Endothelial cell of umbilical vein (primary cell): ENCODE results near the gene LHFPL6. TPM values are rescaled to one million over a fixed set of nuclear protein-coding genes. Genes with fewer than 3 reads are reported as not detected.

Source experiments
- BruUV-seq: library from RNA; stranded (reverse); fragments of 400-500 nt; replicated peaks from 2 replicates; lab custom pipeline; 2021; lab: Mats Ljungman, UMichigan
- CTCF ChIA-PET: fragments of 300-600, 350-600 bp; sonication (Branson Sonifier 250); formaldehyde crosslinking; loops from one replicate; lab custom pipeline; 2021; ENCODE audit warnings: antibody characterized with exemption, inconsistent platforms; lab: Charles Lee
- POLR2A ChIA-PET: fragments of 300-600, 350-600 bp; sonication (Branson Sonifier 250); formaldehyde crosslinking; loops from one replicate; lab custom pipeline; 2021; ENCODE audit warnings: antibody characterized with exemption, inconsistent platforms; lab: Charles Lee
- DNase-seq: peaks from one replicate; pipeline ENCODE4 v3.0.0-alpha.2; 2011; ENCODE audit warnings: low read depth, low spot score
- FAIRE-seq: peaks from 2 replicates; lab custom pipeline; 2011; peaks lifted over from hg19 to GRCh38; lab: Jason Lieb, UNC
- H2AFZ ChIP-seq: 2 replicates; pipeline ENCODE4 v1.6.0; 2012; ENCODE audit warnings: low read depth, low read length, control low read depth, inconsistent platforms
- H3K27ac ChIP-seq: 2 replicates; pipeline ENCODE4 v1.5.1; 2011; ENCODE audit warnings: low read depth, mild to moderate bottlenecking, control low read depth, low read length, moderate library complexity; ENCODE audit not compliant: insufficient read depth
- H3K27me3 ChIP-seq, 2 experiments: 2 replicates each; pipeline versions ENCODE4 v1.6.0 to v1.6.1; 2011; ENCODE audit warnings: low read length in 2 of 2, mixed read lengths in 1 of 2; ENCODE audit not compliant: control insufficient read depth in 2 of 2, insufficient read depth in 2 of 2
- H3K36me3 ChIP-seq, 2 experiments: 2 replicates in 1 of 2; 3 replicates in 1 of 2; pipeline ENCODE4 v1.5.1; 2011; ENCODE audit warnings: low read length in 2 of 2, mild to moderate bottlenecking in 1 of 2, moderate library complexity in 1 of 2; ENCODE audit not compliant: control insufficient read depth in 2 of 2, insufficient read depth in 2 of 2; ENCODE audit errors: extremely low read depth in 1 of 2
- H3K4me1 ChIP-seq: 3 replicates; pipeline ENCODE4 v1.5.1; 2011; ENCODE audit warnings: mild to moderate bottlenecking, low read length; ENCODE audit not compliant: control insufficient read depth, insufficient read depth; ENCODE audit errors: extremely low read depth
- H3K4me2 ChIP-seq: 2 replicates; pipeline ENCODE4 v1.6.1; 2011; ENCODE audit warnings: low read length, control low read depth, mixed read lengths; ENCODE audit not compliant: insufficient read depth
- H3K4me3 ChIP-seq, 3 experiments: fragments of 200-600 bp in 1 of 3; sonication (generic), shearing (Covaris generic) in 1 of 3; replicated peaks in 1 of 3; 2 replicates each; pipeline ENCODE4 v1.5.1; 2011 to 2016; ENCODE audit warnings: control low read depth in 3 of 3, low read length in 3 of 3, mild to moderate bottlenecking in 2 of 3, inconsistent platforms in 1 of 3, low read depth in 1 of 3, moderate library complexity in 1 of 3; ENCODE audit not compliant: insufficient read depth in 1 of 3
- H3K79me2 ChIP-seq: 2 replicates; pipeline ENCODE4 v1.6.0; 2012; ENCODE audit warnings: low read length, inconsistent platforms; ENCODE audit not compliant: control insufficient read depth, insufficient read depth
- H3K9ac ChIP-seq: replicated peaks from 2 replicates; pipeline ENCODE3; 2011; ENCODE audit warnings: low read length, control low read depth; ENCODE audit not compliant: insufficient read depth; ENCODE audit errors: extremely low read depth
- H3K9me1 ChIP-seq: replicated peaks from 3 replicates; pipeline ENCODE4 v1.6.0; 2011; ENCODE audit warnings: mild to moderate bottlenecking, low read length; ENCODE audit not compliant: control insufficient read depth, insufficient read depth; ENCODE audit errors: extremely low read depth
- H3K9me3 ChIP-seq: replicated peaks from 2 replicates; pipeline ENCODE4 v1.5.1; 2012; ENCODE audit warnings: low read length, inconsistent platforms; ENCODE audit not compliant: control insufficient read depth, insufficient read depth
- H4K20me1 ChIP-seq: replicated peaks from 2 replicates; pipeline ENCODE3; 2011; ENCODE audit warnings: mild to moderate bottlenecking, low read length; ENCODE audit not compliant: control insufficient read depth, insufficient read depth; ENCODE audit errors: extremely low read depth
- EZH2 ChIP-seq: IDR thresholded peaks from 2 replicates; pipeline ENCODE4 v1.6.1; 2012; ENCODE audit warnings: borderline replicate concordance, low read depth, mild to moderate bottlenecking, moderate library complexity, low read length, inconsistent platforms; ENCODE audit not compliant: severe bottlenecking
- FOS ChIP-seq: IDR thresholded peaks from 2 replicates; pipeline ENCODE4 v1.6.1; 2011; ENCODE audit warnings: mild to moderate bottlenecking, low read length, moderate library complexity, borderline replicate concordance; ENCODE audit not compliant: insufficient read depth
- GATA2 ChIP-seq: IDR thresholded peaks from 2 replicates; pipeline ENCODE4 v1.7.0; 2011; ENCODE audit warnings: low read depth, mild to moderate bottlenecking, moderate library complexity, mixed read lengths, low read length; ENCODE audit not compliant: insufficient read length, insufficient read depth
- MYC ChIP-seq: IDR thresholded peaks from one replicate; pipeline ENCODE4 v1.6.1; 2011; ENCODE audit warnings: mild to moderate bottlenecking, low read depth, low read length
- POLR2A ChIP-seq: IDR thresholded peaks from 2 replicates; pipeline ENCODE4 v1.6.1; 2012; ENCODE audit warnings: low read depth, mild to moderate bottlenecking, control low read depth, low read length
- dilution Hi-C: fragments of 300-500 bp; cut with MboI; formaldehyde crosslinking; loops from one replicate; pipeline ENCODE4 v1.15.0; 2019; ENCODE audit warnings: low sequenced_read_pairs; ENCODE audit not compliant: extremely low pct_ligation_motif_present
- intact Hi-C: fragments of 100-400 bp; cut with micrococcal nuclease; formaldehyde crosslinking; loops from one replicate; pipeline ENCODE4 v1.10.0; 2022
- polyA plus RNA-seq, 4 experiments: library from polyadenylated mRNA; depleted of rRNA in 3 of 4; stranded (reverse) in 3 of 4; unstranded in 1 of 4; fragments of >200 nt; gene quantifications; 2 replicates each; pipeline versions ENCODE4 v1.2.1 to v1.2.3, GENCODE V29; 2011 to 2012; ENCODE audit warnings: missing spikeins in 1 of 4
- total RNA-seq: library from RNA; stranded (reverse); gene quantifications from 2 replicates; pipeline ENCODE4 v1.2.3, GENCODE V29; 2021
- TF ChIP-seq, protein P1 (sequence below), 2 donors: IDR thresholded peaks; 1 replicate in 1 of 2; 2 replicates in 1 of 2; pipeline ENCODE4 v1.5.1; 2011; ENCODE audit warnings: low read length in 2 of 2, mild to moderate bottlenecking in 2 of 2, moderate library complexity in 2 of 2, control low read depth in 1 of 2, inconsistent platforms in 1 of 2, low read depth in 1 of 2; ENCODE audit not compliant: insufficient read depth in 1 of 2; ENCODE audit errors: extremely low read depth in 1 of 2

LHFPL6 gene
- total and polyA plus RNA-seq, 2 donors (not counting 3 experiments of a cell fraction or from before 2014, with no cell fraction given): 17.5 to 19.4 TPM

DNA sequence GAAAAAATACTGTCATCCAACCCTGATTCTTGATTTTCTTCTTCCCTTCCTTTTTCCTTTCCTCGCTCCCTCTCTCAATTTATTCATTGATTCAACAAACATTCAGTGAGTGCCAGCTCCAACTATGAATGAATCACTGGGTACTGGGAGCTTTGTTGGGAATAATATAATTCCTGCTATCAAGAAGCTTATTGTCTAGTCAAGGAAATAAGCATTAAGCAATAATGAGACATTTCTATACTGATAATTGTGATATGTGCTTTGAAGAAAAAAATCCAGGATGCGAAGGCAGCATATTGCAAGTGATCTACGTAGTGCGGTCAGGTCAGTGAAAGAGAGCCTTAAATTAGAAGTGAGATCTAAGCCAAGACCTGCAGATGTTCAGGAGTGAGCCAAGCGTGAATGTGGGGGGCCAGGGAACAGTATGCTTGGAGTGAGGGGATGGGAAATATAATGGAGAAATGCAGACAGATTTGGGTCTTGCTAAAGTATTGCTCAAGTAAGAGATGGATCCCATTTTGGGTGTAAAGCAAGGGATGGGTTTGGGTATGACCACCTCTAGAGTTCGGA is 253.5 kb downstream of the LHFPL6 start:
- Histone ChIP-seq H3K4me1 (no peaks in the 10 kb centered on the region), H4K20me1 (no peaks in the 10 kb centered on the region), H3K27ac (no peak overlapping the region), H3K9me1 (no peaks in the 10 kb centered on the region), H3K36me3 (no peaks in the 10 kb centered on the region), H3K9me3 (no peaks in the 10 kb centered on the region), H3K9ac (no peak overlapping the region), H3K4me3 (no peak overlapping the region), H3K79me2 (no peaks in the 10 kb centered on the region), H3K4me2 (no peak overlapping the region), H2AFZ (no peak overlapping the region), H3K27me3 (no peaks in the 10 kb centered on the region)
- no peak for FAIRE-seq
- BruUV-seq: no TSS peak
- no peak for DNase-seq
- dilution Hi-C loops (no loop called here), intact Hi-C loops (no loop called here)
- TF ChIP-seq FOS (no peak), MYC (no peak), POLR2A (no peak), EZH2 (no peak), GATA2 (no peak)
- TF ChIP-seq, protein P1, sequence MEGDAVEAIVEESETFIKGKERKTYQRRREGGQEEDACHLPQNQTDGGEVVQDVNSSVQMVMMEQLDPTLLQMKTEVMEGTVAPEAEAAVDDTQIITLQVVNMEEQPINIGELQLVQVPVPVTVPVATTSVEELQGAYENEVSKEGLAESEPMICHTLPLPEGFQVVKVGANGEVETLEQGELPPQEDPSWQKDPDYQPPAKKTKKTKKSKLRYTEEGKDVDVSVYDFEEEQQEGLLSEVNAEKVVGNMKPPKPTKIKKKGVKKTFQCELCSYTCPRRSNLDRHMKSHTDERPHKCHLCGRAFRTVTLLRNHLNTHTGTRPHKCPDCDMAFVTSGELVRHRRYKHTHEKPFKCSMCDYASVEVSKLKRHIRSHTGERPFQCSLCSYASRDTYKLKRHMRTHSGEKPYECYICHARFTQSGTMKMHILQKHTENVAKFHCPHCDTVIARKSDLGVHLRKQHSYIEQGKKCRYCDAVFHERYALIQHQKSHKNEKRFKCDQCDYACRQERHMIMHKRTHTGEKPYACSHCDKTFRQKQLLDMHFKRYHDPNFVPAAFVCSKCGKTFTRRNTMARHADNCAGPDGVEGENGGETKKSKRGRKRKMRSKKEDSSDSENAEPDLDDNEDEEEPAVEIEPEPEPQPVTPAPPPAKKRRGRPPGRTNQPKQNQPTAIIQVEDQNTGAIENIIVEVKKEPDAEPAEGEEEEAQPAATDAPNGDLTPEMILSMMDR (IDR thresholded peaks at IDR 0.05; ENCODE audit: extremely low read depth in 1 of 2, insufficient read depth in 1 of 2, low read depth in 1 of 2, low read length in 2 of 2): no peak
- POLR2A ChIA-PET: no interaction called here
- CTCF ChIA-PET: interaction anchor here (0.8 kb wide), 1 partner anchor 12 kb away, joined by 3 read pairs; no protein-coding TSS in a partner anchor
